H1 (cell line): Measurements from ENCODE around the gene ASTN1. TPM values are rescaled to one million over a fixed set of nuclear protein-coding genes. Genes with fewer than 3 reads are reported as not detected.
"Not testable (repeated sequence)": the region's sequence is repeated elsewhere in the genome, so short reads cannot be mapped to it uniquely, and the experiment has no call there.

Source experiments
- CTCF ChIA-PET: fragments of 300-600 bp; sonication (Branson Sonifier 250); formaldehyde crosslinking; loops from one replicate; lab custom pipeline; 2021; ENCODE audit not compliant: partially characterized antibody; lab: Charles Lee
- POLR2A ChIA-PET: fragments of 300-600 bp; sonication (Branson Sonifier 250); formaldehyde crosslinking; loops from one replicate; lab custom pipeline; 2021; ENCODE audit warnings: inconsistent platforms; ENCODE audit not compliant: partially characterized antibody; lab: Charles Lee
- DNase-seq, 2 experiments: peaks; one replicate each; pipeline versions ENCODE4 v3.0.0 to v3.0.0-alpha.2; 2010 to 2022; ENCODE audit warnings: low spot score in 2 of 2, low read depth in 1 of 2, mixed read lengths in 1 of 2
- FAIRE-seq: peaks from 2 replicates; lab custom pipeline; 2011; peaks lifted over from hg19 to GRCh38; lab: Jason Lieb, UNC
- H2AFZ ChIP-seq: 2 replicates; pipeline ENCODE4 v1.8.1; 2012; ENCODE audit warnings: low read length, inconsistent platforms
- H2AK5ac ChIP-seq: 2 replicates; pipeline ENCODE4 v1.6.1; 2013; ENCODE audit warnings: low read depth, low read length
- H2BK120ac ChIP-seq: replicated peaks from 2 replicates; pipeline ENCODE3; 2013; ENCODE audit warnings: low read depth, low read length, inconsistent platforms
- H2BK12ac ChIP-seq: 2 replicates; pipeline ENCODE4 v1.6.1; 2013; ENCODE audit warnings: low read depth, low read length
- H2BK15ac ChIP-seq: 2 replicates; pipeline ENCODE4 v1.6.1; 2013; ENCODE audit warnings: low read length
- H2BK20ac ChIP-seq: 2 replicates; pipeline ENCODE4 v1.6.1; 2013; ENCODE audit warnings: low read length
- H2BK5ac ChIP-seq: 2 replicates; pipeline ENCODE4 v1.6.1; 2013; ENCODE audit warnings: low read depth, low read length
- H3K14ac ChIP-seq: 2 replicates; pipeline ENCODE4 v1.6.1; 2013; ENCODE audit warnings: inconsistent platforms; ENCODE audit not compliant: insufficient read length
- H3K18ac ChIP-seq: 2 replicates; pipeline ENCODE4 v1.6.1; 2013; ENCODE audit warnings: low read length; ENCODE audit errors: extremely low read depth
- H3K23ac ChIP-seq: 2 replicates; pipeline ENCODE4 v1.6.1; 2013; ENCODE audit warnings: inconsistent platforms; ENCODE audit not compliant: insufficient read length
- H3K23me2 ChIP-seq: 2 replicates; pipeline ENCODE4 v1.6.1; 2013; ENCODE audit warnings: low read depth, low read length
- H3K27ac ChIP-seq: 2 replicates; pipeline ENCODE4 v1.6.1; 2011; ENCODE audit warnings: low read depth, low read length, inconsistent platforms
- H3K27me3 ChIP-seq, 4 experiments: replicated peaks in 1 of 4; 1 replicate in 1 of 4; 2 replicates in 3 of 4; pipeline versions ENCODE4 v1.6.1 to v1.8.1; 2011 to 2013; ENCODE audit warnings: low read length in 3 of 4, mild to moderate bottlenecking in 3 of 4, inconsistent platforms in 2 of 4, mixed read lengths in 2 of 4, moderate library complexity in 1 of 4; ENCODE audit not compliant: control insufficient read depth in 3 of 4, insufficient read depth in 3 of 4; ENCODE audit errors: extremely low read depth in 1 of 4
- H3K36me3 ChIP-seq, 4 experiments: 2 replicates each; pipeline versions ENCODE4 v1.6.1 to v1.8.1; 2011 to 2013; ENCODE audit warnings: mild to moderate bottlenecking in 4 of 4, low read length in 3 of 4, moderate library complexity in 2 of 4, control low read depth in 1 of 4, inconsistent platforms in 1 of 4; ENCODE audit not compliant: insufficient read depth in 4 of 4, control insufficient read depth in 2 of 4
- H3K4ac ChIP-seq: replicated peaks from 2 replicates; pipeline ENCODE3; 2013; ENCODE audit warnings: low read length, low read depth, mixed read lengths, inconsistent platforms; ENCODE audit not compliant: insufficient read length
- H3K4me1 ChIP-seq, 4 experiments: replicated peaks in 1 of 4; 1 replicate in 1 of 4; 2 replicates in 3 of 4; pipeline versions ENCODE4 v1.6.1 to v1.8.1; 2011 to 2013; ENCODE audit warnings: low read length in 3 of 4, inconsistent platforms in 2 of 4, mixed read lengths in 1 of 4; ENCODE audit not compliant: insufficient read depth in 4 of 4, control insufficient read depth in 3 of 4
- H3K4me2 ChIP-seq, 2 experiments: 2 replicates each; pipeline versions ENCODE4 v1.6.1 to v1.8.1; 2011 to 2013; ENCODE audit warnings: low read depth in 2 of 2, low read length in 2 of 2, control low read depth in 1 of 2, inconsistent platforms in 1 of 2, mild to moderate bottlenecking in 1 of 2; ENCODE audit not compliant: insufficient read depth in 1 of 2
- H3K4me3 ChIP-seq, 4 experiments: fragments of 200-600, 300-600 bp in 1 of 4; sonication (generic), shearing (Covaris generic), sonication (Bioruptor Twin) in 1 of 4; 2 replicates each; pipeline versions ENCODE4 v1.5.1 to v1.8.1; 2011 to 2016; ENCODE audit warnings: low read length in 4 of 4, low read depth in 3 of 4, control low read depth in 2 of 4, inconsistent platforms in 2 of 4, mild to moderate bottlenecking in 2 of 4, mixed read lengths in 1 of 4, moderate library complexity in 1 of 4; ENCODE audit not compliant: insufficient read depth in 2 of 4; ENCODE audit errors: extremely low read depth in 1 of 4
- H3K56ac ChIP-seq: replicated peaks from 2 replicates; pipeline ENCODE3; 2013; ENCODE audit warnings: low read depth, mild to moderate bottlenecking, mixed read lengths, low read length, inconsistent platforms; ENCODE audit not compliant: insufficient read length
- H3K79me1 ChIP-seq: 2 replicates; pipeline ENCODE4 v1.6.1; 2013; ENCODE audit warnings: low read depth, low read length, control low read depth
- H3K79me2 ChIP-seq, 2 experiments: 2 replicates each; pipeline versions ENCODE4 v1.6.1 to v1.8.1; 2012 to 2013; ENCODE audit warnings: low read length in 2 of 2, mild to moderate bottlenecking in 2 of 2, inconsistent platforms in 1 of 2; ENCODE audit not compliant: insufficient read depth in 2 of 2, control insufficient read depth in 1 of 2
- H3K9ac ChIP-seq, 4 experiments: replicated peaks in 1 of 4; 1 replicate in 1 of 4; 2 replicates in 3 of 4; pipeline versions ENCODE4 v1.6.1 to v1.8.1; 2011 to 2013; ENCODE audit warnings: low read depth in 3 of 4, low read length in 3 of 4, control low read depth in 2 of 4, mild to moderate bottlenecking in 2 of 4, moderate library complexity in 2 of 4, inconsistent platforms in 1 of 4; ENCODE audit errors: extremely low read depth in 1 of 4
- H3K9me3 ChIP-seq, 2 experiments: 2 replicates each; pipeline versions ENCODE4 v1.6.1 to v1.8.1; 2012 to 2013; ENCODE audit warnings: mild to moderate bottlenecking in 2 of 2, moderate library complexity in 2 of 2, control low read depth in 1 of 2, inconsistent platforms in 1 of 2, low read depth in 1 of 2, low read length in 1 of 2, mixed read lengths in 1 of 2; ENCODE audit not compliant: insufficient read depth in 2 of 2
- H4K20me1 ChIP-seq, 2 experiments: replicated peaks in 1 of 2; 2 replicates each; pipeline versions ENCODE3 to v1.8.1; 2011 to 2013; ENCODE audit warnings: inconsistent platforms in 2 of 2, low read length in 2 of 2, mild to moderate bottlenecking in 1 of 2; ENCODE audit not compliant: insufficient read depth in 2 of 2, control insufficient read depth in 1 of 2
- H4K5ac ChIP-seq: 2 replicates; pipeline ENCODE4 v1.6.1; 2013; ENCODE audit warnings: low read length, low read depth, mixed read lengths, inconsistent platforms; ENCODE audit not compliant: insufficient read length
- H4K8ac ChIP-seq: 2 replicates; pipeline ENCODE4 v1.8.0; 2013; ENCODE audit warnings: mild to moderate bottlenecking, moderate library complexity, low read length, inconsistent platforms; ENCODE audit not compliant: insufficient read depth; ENCODE audit errors: extremely low read depth
- H4K91ac ChIP-seq: replicated peaks from 2 replicates; pipeline ENCODE3; 2013; ENCODE audit warnings: low read length, mixed read lengths, inconsistent platforms; ENCODE audit not compliant: insufficient read length
- WGBS, 2 experiments: shearing (Covaris generic) in 1 of 2; methylation state at CpG; one replicate each; pipeline versions ENCODE4 v1.1.6 to v1.1.7; 2013 to 2015; ENCODE audit warnings: low lambda C conversion rate in 2 of 2, mixed read lengths in 2 of 2, inconsistent platforms in 1 of 2, low coverage in 1 of 2, missing lambda C conversion rate in 1 of 2; ENCODE audit not compliant: insufficient replicate concordance in 2 of 2, insufficient coverage in 1 of 2, insufficient read length in 1 of 2; ENCODE audit errors: extremely low coverage in 1 of 2, missing lambda C conversion rate in 1 of 2; 5-methylcytosine and 5-hydroxymethylcytosine counted together
- polyA plus RNA-seq, 7 experiments: library from polyadenylated mRNA; depleted of rRNA in 3 of 7; stranded (reverse) in 5 of 7; unstranded in 2 of 7; fragments of >200 nt in 5 of 7; fragments of 200-250 nt in 2 of 7; gene quantifications; 1 replicate in 5 of 7; 2 replicates in 1 of 7; 4 replicates in 1 of 7; pipeline versions ENCODE4 v1.2.1 to v1.2.3, GENCODE V29; 2011 to 2013; ENCODE audit warnings: missing spikeins in 2 of 7, mixed read lengths in 2 of 7
- total RNA-seq: library from RNA; stranded (reverse); fragmentation: NEBNext Ultra II Directional; extraction: Animal tissue kit (Norgen Biotek cat#: 25700); gene quantifications from 2 replicates; pipeline ENCODE4 v1.2.1, GENCODE V29; 2021

Gene ASTN1
- total and polyA plus RNA-seq, 2 of the 8 experiments (the other 6 are each of a cell fraction or from before 2014, with no cell fraction given) = 2.9 to 4.1 TPM

DNA sequence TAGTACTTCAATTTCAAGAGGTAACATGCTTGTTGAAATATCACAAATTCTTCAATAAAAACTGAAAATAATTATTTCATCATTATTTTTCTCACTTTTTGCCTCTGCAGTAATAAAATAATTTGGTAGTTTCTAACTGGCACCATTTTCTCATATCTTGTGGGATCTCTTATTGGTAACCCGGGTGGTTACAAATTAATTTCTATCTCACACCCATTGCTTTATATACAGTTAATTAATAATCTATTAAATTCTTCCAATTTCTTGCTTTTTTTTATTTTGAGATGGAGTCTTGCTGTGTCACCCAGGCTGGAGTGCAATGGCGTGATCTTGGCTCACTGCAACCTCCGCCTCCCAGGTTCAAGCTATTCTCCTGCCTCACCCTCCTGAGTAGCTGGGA lies 89.7 kb downstream of the ASTN1 start:
- H3K9ac ChIP-seq, H3K14ac ChIP-seq, H3K4me1 ChIP-seq, H4K5ac ChIP-seq, H3K36me3 ChIP-seq, H2BK5ac ChIP-seq, H4K20me1 ChIP-seq, H2BK12ac ChIP-seq, H3K4me2 ChIP-seq, H2BK120ac ChIP-seq, H3K4ac ChIP-seq, H3K4me3 ChIP-seq, H2AK5ac ChIP-seq, H3K79me2 ChIP-seq, H3K9me3 ChIP-seq, H2AFZ ChIP-seq, H3K23ac ChIP-seq, H3K56ac ChIP-seq, H4K8ac ChIP-seq, DNase-seq, H3K18ac ChIP-seq, H2BK20ac ChIP-seq, H2BK15ac ChIP-seq, H4K91ac ChIP-seq, H3K27ac ChIP-seq, POLR2A ChIA-PET, H3K23me2 ChIP-seq, FAIRE-seq, H3K27me3 ChIP-seq, H3K79me1 ChIP-seq: not testable (repeated sequence)
- CTCF ChIA-PET = interaction anchor here (0.7 kb wide), 1 partner anchor 66 kb away, joined by 3 read pairs; no protein-coding TSS in a partner anchor
- 98% methylated on average over 3 of the region's 3 CpGs; no CpG with 5 or more reads in 1 of the 2 experiments for WGBS, 2 experiments
